ENCODE results near the gene VAMP2.

VAMP2 gene

DNA sequence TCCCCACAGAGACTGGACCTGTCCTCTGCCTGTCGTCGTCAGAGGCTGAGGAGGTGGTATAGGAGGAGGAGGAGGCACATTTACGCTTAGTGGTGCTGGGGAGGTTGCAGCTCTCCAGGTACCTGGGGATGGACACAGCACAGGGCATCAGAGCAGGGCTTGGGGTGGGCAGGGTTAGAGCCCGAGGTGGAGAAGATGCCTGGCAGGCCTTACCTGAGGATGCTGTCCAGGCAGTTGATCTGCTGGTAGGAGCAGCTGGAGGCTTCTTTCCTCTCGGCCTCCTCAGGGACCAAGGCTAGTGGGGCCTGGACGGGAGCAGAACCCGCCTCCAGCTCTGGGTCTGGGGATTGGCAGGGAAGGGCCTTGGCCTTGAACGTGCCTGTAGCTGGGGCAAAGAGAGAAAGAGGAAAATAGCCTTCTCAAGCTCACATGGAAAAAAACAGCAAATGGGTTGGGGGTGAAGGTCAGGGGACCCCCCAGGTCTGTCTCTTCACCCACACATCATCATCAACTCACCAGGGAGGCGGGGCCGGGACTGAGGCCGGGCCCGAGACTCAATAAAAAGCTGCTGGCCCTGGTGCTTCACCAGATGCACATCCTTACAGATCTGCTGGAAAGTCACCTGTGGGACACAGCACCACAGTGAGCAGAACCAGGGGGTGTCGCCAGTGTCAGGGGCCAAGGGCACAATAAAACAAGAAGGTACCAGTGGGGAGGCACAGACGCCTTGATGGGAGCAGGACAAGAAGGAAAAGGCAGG, 16.2 kb downstream of the VAMP2 start:
- no peak overlapping the region for H3K4me3 ChIP-seq (ENCODE audit: low read depth, low read length)
- POLR2A ChIA-PET = no interaction called here
- CTCF ChIA-PET = interaction anchor here (0.7 kb wide), 1 partner anchor 12 kb away, joined by 3 read pairs; no protein-coding TSS in a partner anchor
- no peak for DNase-seq (ENCODE audit: low read depth, low spot score)
- TF ChIP-seq, protein P1, sequence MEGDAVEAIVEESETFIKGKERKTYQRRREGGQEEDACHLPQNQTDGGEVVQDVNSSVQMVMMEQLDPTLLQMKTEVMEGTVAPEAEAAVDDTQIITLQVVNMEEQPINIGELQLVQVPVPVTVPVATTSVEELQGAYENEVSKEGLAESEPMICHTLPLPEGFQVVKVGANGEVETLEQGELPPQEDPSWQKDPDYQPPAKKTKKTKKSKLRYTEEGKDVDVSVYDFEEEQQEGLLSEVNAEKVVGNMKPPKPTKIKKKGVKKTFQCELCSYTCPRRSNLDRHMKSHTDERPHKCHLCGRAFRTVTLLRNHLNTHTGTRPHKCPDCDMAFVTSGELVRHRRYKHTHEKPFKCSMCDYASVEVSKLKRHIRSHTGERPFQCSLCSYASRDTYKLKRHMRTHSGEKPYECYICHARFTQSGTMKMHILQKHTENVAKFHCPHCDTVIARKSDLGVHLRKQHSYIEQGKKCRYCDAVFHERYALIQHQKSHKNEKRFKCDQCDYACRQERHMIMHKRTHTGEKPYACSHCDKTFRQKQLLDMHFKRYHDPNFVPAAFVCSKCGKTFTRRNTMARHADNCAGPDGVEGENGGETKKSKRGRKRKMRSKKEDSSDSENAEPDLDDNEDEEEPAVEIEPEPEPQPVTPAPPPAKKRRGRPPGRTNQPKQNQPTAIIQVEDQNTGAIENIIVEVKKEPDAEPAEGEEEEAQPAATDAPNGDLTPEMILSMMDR (IDR thresholded peaks at IDR 0.05; ENCODE audit: insufficient read depth, low read length, missing control alignments) = no peak

DNA sequence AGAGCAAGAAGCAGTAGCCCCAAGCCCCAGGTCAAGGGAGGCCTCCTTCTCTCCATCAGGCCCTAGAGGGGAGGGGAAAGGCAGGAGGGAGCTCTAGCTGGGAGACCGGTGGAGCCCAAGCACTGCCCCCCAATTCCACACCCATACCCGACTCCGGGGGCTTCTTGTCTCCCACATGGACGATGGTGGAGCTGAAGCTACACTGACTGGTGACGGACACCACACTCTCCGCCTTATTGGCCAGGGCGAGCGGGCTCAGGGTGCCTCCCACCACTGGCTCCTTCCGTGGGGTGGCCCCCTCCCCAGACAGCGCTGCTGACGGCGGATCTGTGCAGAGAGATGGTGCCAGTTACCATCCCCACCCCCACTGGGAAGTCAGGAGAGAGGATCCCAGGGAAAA, 16.9 kb downstream of the VAMP2 start:
- TF ChIP-seq, protein P1 (IDR thresholded peaks at IDR 0.05; ENCODE audit: insufficient read depth, low read length, missing control alignments) = no peak
- no peak for DNase-seq (ENCODE audit: low read depth, low spot score)
- ChIA-PET CTCF (no interaction called here), POLR2A (no interaction called here)
- H3K4me3 ChIP-seq (ENCODE audit: low read depth, low read length) = no peak overlapping the region

- ChIA-PET POLR2A (interaction anchor here (0.5 kb wide), 1 partner anchor 1953 kb away, joined by 3 read pairs; no protein-coding TSS in a partner anchor), CTCF (interaction anchor here (1.1 kb wide), 1 partner anchor 16 kb away, joined by 3 read pairs; no protein-coding TSS in a partner anchor)
- no peak for DNase-seq (ENCODE audit: low read depth, low spot score)
- TF ChIP-seq, protein P1 (IDR thresholded peaks at IDR 0.05; ENCODE audit: insufficient read depth, low read length, missing control alignments) = no peak
- no peak overlapping the region for H3K4me3 ChIP-seq (ENCODE audit: low read depth, low read length)
Measured at GRCh38 chr17:8144401-8145231, 18.1 kb downstream of the VAMP2 start.

GRCh38 chr17:8143581-8144400, 19.0 kb downstream of the VAMP2 start:
- no peak for DNase-seq (ENCODE audit: low read depth, low spot score)
- POLR2A ChIA-PET = no interaction called here
- CTCF ChIA-PET = interaction anchor here (1.1 kb wide), 2 partner anchors 15 to 17 kb away, joined by 3 to 5 read pairs; no protein-coding TSS in a partner anchor
- H3K4me3 ChIP-seq (ENCODE audit: low read depth, low read length) = no peak overlapping the region
- TF ChIP-seq, protein P1 (IDR thresholded peaks at IDR 0.05; ENCODE audit: insufficient read depth, low read length, missing control alignments) = no peak

DNA sequence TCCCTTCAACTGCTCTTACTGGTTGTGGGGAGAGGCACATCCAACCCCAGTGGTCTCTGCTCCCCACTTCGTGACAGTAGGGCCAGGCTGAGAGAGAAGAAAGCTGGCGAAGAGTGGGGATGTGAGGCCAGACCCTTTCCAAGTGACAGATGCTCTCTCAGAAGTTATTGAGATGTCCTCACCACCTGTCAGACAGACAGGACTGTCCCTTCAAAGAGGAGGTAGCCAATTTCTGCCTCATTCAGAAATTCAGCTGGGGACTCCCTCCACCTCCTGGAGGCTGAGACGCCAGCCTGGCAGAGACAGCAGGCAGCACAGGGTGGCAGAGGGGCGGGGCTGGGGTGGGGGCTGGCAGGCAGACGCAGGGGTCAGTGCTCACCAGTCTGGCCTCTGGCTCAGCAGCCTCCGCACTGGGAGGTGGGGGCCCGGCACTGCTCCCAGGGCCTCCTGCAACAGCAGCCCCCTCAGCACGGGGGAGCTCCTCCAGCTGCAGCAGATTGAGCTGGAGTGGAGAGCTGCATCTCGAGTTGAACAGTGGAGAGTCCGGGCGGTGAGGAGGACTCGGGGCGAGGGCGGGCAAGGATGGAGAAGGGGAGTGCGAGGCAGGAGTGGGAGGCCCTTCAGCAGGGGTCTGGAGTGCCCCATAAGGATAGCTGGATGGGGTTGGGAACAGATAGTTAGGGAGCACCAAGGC, 19.7 kb downstream of the VAMP2 start:
- TF ChIP-seq, protein P1 (IDR thresholded peaks at IDR 0.05; ENCODE audit: insufficient read depth, low read length, missing control alignments) = no peak
- no peak overlapping the region for H3K4me3 ChIP-seq (ENCODE audit: low read depth, low read length)
- ChIA-PET CTCF (interaction anchor here (1.1 kb wide), 2 partner anchors 16 to 18 kb away, joined by 3 to 5 read pairs; no protein-coding TSS in a partner anchor), POLR2A (no interaction called here)
- no peak for DNase-seq (ENCODE audit: low read depth, low spot score)

All from AG04449 (cell line).